Measurements from ENCODE around the gene KRTAP4-11.
"Not testable (repeated sequence)": the region's sequence is repeated elsewhere in the genome, so short reads cannot be mapped to it uniquely, and the experiment has no call there.

KRTAP4-11 gene

DNA sequence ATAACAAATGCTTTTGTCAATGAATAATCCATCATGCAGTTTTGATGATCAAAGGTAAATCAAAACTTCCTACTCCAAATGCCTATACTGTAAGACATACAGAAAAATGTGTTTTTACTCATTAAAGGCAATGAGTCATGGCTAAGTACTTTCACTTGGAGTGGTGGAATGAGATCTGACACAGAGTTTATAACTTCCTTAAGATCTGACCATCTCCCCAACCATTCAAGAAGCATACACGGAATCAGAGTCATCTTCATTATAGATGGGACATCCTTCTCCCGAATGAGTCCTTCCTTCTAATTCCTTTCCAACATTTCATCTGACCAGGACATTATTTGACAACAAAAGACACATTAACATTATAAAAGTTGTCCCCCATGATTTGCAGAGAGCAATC lies 34.7 kb downstream of the KRTAP4-11 start:
- not testable (repeated sequence) for DNase-seq

DNA sequence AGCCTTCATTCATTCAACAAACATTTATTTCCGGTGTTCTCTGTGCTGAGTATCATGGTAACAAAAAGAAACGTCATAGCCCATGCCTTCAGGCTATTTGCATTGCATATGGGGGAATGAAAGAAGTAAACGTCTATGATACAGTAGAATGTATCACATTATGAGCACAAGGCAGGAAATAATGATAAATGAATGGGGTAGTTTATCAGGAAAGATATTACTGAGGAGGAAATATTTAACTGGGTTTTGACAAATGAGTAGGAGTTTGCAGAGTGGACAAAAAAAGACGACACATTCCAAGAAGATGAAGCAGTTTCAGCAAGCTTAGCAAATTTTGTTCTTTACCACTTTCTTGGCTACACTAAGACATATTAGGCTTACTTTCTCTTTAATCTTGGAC lies 35.5 kb downstream of the KRTAP4-11 start:
- DNase-seq, result no peak

DNA sequence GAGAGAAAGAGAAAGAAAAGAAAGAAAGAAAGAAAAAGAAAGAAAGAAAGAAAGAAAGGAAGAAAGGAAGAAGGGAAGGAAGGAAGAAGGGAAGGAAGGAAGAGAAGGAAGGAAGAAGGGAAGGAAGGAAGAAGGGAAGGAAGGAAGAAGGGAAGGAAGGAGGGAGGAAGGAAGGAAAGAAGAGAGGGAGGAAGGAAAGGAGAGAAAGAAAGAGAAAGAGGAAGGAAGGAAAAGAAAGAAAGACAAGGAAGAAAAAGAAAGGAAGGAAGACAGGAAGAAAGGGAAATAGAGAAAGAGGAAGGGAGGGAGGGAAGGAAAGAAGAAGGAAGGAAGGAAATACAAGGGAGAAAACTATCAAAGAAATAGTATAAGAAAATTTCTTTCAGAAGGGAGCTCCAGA lies 41.4 kb downstream of the KRTAP4-11 start:
- DNase-seq, result no peak

DNA sequence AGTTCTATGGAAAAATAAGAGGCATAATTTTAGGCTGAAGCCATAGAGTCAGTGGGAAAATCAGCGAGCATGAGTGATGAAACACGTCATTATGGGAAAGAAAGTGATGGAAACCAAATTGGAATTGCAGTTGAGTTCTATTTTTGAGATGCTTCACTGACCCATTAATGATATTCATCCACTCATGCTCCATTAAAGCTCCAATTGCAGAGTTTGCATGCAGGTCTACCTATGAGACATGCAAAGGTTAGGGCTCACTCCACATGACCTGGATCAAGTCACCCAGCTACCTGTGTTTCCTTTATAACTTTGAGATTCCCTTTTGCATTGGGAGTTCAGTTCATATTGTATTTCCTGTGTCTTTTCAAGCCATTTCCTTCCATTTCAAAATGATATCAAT lies 44.5 kb downstream of the KRTAP4-11 start:
- no peak for DNase-seq

DNA sequence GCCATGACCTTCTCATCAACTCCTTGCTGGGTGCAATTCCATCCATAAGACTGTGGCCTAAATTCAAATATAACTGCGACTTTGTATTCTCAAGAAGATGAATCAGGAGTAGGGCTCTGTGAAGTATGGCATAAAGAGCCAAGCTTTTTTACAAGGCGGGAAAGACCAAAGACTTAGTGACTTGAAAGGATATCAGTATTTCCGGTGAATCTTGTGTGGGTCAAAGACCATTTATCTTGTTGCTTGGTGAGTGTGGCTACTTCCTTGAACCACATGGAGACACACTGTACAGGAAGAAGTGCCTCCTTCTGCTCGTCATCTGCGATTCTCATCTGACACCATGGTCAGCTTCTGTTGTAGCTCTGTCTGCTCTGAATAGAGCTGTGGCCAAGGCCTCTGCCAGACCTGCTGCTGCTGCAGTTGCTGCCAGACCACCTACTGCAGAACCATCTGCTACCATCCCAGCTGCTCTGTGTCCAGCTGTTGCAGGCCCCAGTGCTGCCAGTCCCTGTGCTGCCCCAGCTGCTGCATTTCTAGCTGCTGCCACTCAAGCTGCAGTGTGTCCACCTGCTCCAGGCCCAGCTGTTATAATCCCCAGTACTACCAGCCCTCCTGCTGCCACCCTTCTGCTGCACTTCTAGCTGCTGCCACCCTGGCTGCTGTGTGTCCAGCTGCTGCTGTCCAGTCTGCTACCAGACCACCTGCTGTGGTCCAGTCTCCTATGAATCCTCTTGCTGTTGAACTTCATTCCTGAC lies 46.4 kb downstream of the KRTAP4-11 start:
- no peak for DNase-seq

DNA sequence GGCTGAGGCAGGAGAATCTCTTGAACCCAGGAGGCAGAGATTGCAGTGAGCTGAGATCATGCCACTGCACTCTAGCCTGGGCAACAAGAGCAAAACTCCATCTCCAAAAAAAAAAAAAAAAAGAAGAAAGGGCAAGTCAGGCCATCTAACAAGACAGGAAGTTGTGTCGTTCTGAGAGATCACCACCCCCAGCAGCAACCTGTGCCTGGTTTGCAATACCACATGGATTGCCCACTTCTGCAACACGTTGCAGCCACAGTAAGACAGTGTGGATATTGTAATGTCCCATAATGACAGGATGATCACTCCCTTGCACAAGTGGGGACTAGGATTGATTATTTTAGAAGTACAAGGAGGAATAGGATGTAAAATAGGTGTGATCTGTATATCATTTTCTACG lies 49.1 kb downstream of the KRTAP4-11 start:
- DNase-seq, result no peak

DNA sequence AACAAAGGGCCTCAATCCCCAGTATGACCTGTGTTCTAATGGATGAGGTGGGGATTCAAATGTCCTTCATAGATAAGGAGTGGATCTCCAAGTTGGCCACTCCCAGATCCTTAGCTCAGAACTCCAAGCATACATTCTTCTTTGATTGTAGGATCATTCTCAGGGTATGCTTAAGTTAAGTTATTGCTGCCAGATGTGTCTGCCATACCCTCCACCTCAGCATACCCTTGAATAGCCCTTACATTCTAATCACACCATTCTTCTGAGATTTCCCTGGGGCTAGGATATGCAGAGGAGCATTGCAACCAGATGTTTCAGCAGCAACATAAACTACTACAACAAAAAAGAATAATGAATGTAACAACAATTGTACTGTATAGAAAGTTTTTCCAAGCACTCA lies 50.9 kb downstream of the KRTAP4-11 start:
- DNase-seq, result no peak
